PC-3 (cell line): ENCODE results near the gene CTSC.

Experiments
- EZH2 ChIP-seq: fragments of 300-600 bp; sonication (generic); IDR thresholded peaks from one replicate; pipeline ENCODE4 v1.6.1; 2017; ENCODE audit warnings: antibody characterized with exemption, mild to moderate bottlenecking, low read length; ENCODE audit not compliant: unreplicated experiment
- EZH2phosphoT487 ChIP-seq: fragments of 300-600 bp; sonication (generic); IDR thresholded peaks from 2 replicates; pipeline ENCODE4 v1.6.1; 2018; ENCODE audit warnings: mild to moderate bottlenecking, antibody characterized with exemption, low read length, borderline replicate concordance
- TF ChIP-seq, protein P1 (sequence below): fragments of 300-600 bp; sonication (generic); conservative IDR thresholded peaks from 2 replicates; pipeline ENCODE4 v1.5.1; 2017; ENCODE audit warnings: antibody characterized with exemption, low read depth, mild to moderate bottlenecking, low read length

DNA sequence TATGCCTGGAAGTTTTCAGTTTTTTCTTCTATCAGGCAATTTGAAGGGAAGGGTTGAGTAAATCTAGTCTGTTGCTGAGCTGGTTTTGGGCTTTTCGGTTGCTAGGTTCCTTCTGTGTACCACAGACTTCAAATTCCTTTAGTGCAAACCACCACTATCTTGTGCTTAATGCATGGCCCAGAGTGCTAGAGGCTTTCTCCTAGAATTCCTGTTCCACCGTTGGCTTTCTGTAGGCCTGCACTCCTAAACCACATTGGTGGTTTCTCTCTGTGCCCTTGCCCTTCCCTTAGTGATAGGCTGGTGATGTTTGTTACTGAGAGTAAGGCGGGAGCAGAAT is 47.1 kb upstream of the CTSC start:
- TF ChIP-seq, protein P1, sequence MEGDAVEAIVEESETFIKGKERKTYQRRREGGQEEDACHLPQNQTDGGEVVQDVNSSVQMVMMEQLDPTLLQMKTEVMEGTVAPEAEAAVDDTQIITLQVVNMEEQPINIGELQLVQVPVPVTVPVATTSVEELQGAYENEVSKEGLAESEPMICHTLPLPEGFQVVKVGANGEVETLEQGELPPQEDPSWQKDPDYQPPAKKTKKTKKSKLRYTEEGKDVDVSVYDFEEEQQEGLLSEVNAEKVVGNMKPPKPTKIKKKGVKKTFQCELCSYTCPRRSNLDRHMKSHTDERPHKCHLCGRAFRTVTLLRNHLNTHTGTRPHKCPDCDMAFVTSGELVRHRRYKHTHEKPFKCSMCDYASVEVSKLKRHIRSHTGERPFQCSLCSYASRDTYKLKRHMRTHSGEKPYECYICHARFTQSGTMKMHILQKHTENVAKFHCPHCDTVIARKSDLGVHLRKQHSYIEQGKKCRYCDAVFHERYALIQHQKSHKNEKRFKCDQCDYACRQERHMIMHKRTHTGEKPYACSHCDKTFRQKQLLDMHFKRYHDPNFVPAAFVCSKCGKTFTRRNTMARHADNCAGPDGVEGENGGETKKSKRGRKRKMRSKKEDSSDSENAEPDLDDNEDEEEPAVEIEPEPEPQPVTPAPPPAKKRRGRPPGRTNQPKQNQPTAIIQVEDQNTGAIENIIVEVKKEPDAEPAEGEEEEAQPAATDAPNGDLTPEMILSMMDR: no peak
- TF ChIP-seq EZH2 (no peak), EZH2phosphoT487 (no peak)
